A549 (cell line): ENCODE data around the gene DOCK1.

Experiments used
- MYC ChIP-seq: IDR thresholded peaks from 2 replicates; pipeline ENCODE4 v1.6.1; 2012; ENCODE audit warnings: mild to moderate bottlenecking, inconsistent platforms, low read length, improper control_type of control experiment, borderline replicate concordance
- RCOR1 ChIP-seq: fragments of 150-350 bp; IDR thresholded peaks from 2 replicates; pipeline ENCODE4 v1.6.1; 2014; ENCODE audit warnings: antibody characterized with exemption, low read length, low read depth
- TF ChIP-seq, protein P1 (sequence below): fragments of 450-650 bp; IDR thresholded peaks from 2 replicates; pipeline ENCODE4 v1.6.1; 2014; ENCODE audit warnings: antibody characterized with exemption

DNA sequence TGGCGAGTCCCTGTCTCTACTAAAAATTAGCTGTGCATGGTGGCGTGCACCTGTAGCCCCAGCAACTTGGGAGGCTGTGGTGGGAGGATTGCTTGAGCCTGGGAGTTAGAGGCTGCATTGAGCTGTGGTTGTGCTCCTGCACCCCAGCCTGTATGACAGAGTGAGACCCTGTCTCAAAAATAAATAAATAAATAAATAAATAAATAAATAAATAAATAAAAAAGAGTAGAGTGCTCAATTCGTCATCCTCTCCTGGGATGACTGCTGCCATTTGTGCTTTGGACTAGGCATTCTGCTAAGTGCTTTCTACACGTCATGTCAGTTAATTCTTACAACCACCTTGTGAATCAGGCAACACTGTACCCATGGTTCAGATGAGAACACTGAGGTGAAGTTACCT, 130.6 kb downstream of the DOCK1 start:
- TF ChIP-seq RCOR1 (no peak), MYC (no peak)
- TF ChIP-seq, protein P1, sequence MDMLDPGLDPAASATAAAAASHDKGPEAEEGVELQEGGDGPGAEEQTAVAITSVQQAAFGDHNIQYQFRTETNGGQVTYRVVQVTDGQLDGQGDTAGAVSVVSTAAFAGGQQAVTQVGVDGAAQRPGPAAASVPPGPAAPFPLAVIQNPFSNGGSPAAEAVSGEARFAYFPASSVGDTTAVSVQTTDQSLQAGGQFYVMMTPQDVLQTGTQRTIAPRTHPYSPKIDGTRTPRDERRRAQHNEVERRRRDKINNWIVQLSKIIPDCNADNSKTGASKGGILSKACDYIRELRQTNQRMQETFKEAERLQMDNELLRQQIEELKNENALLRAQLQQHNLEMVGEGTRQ, result no peak
